Activated T-helper 1 cell treated with anti-CD3 and anti-CD28 coated beads, Interleukin-12 subunit alpha, Interleukin-12 subunit beta, Interleukin-2, Interleukin-4 antibody, amounts not matched to agents 30 ng/mL and 10 ng/mL and 1 ng/mL, durations not matched to agents 14 hours and 24 hours and 36 hours (primary cell): ENCODE data around the gene AMFR. TPM values are rescaled to one million over a fixed set of nuclear protein-coding genes. Genes with fewer than 3 reads are reported as not detected.

Experiments
- DNase-seq: peaks from one replicate; pipeline ENCODE4 v3.0.0; 2021; ENCODE audit warnings: low spot score
- H3K27ac Mint-ChIP-seq: one replicate; pipeline ENCODE4 v1.8.0; 2021; ENCODE audit warnings: mild to moderate bottlenecking, mixed read lengths
- H3K27me3 Mint-ChIP-seq: one replicate; pipeline ENCODE4 v1.8.0; 2022; ENCODE audit warnings: mild to moderate bottlenecking, moderate library complexity, mixed read lengths; ENCODE audit not compliant: insufficient read depth
- H3K36me3 Mint-ChIP-seq: one replicate; pipeline ENCODE4 v1.8.0; 2021; ENCODE audit warnings: low read depth, mixed read lengths
- H3K4me1 Mint-ChIP-seq: one replicate; pipeline ENCODE4 v1.8.0; 2021; ENCODE audit warnings: low read depth, mixed read lengths
- H3K4me3 Mint-ChIP-seq: one replicate; pipeline ENCODE4 v1.8.0; 2021; ENCODE audit warnings: mild to moderate bottlenecking, moderate library complexity, mixed read lengths
- H3K9me3 Mint-ChIP-seq: one replicate; pipeline ENCODE4 v1.8.0; 2021; ENCODE audit warnings: mixed read lengths
- intact Hi-C: fragments of 100-400 bp; cut with micrococcal nuclease; formaldehyde crosslinking; loops from one replicate; pipeline ENCODE4 v1.15.1; 2024
- total RNA-seq: library from RNA; stranded (reverse); gene quantifications from 2 replicates; pipeline ENCODE4 v1.2.3, GENCODE V29; 2022

The AMFR gene
- total RNA-seq, 1 donor from 2014 or later, result 57.2 TPM

GRCh38 chr16:56450275-56450985, 25.1 kb upstream of the AMFR start:
- intact Hi-C loops, result loop anchor here (1.0 to 5.0 kb wide), 8 partner anchors 26 to 1942 kb away; partner anchors contain the start of genes GINS3, HERPUD1, MT1E and MT1X
- H3K27me3 Mint-ChIP-seq, result no peaks in the 10 kb centered on the region
- no peaks in the 10 kb centered on the region for H3K9me3 Mint-ChIP-seq
- H3K4me3 Mint-ChIP-seq, result peak overlapping the region; percentile 97
- peaks cover 57% of the 10 kb centered on the region for H3K4me1 Mint-ChIP-seq
- DNase-seq, result no peak
- peaks cover 35% of the 10 kb centered on the region for H3K36me3 Mint-ChIP-seq
- peak overlapping the region; percentile 97 for H3K27ac Mint-ChIP-seq

- H3K36me3 Mint-ChIP-seq, result peaks cover 25% of the 10 kb centered on the region
- no peaks in the 10 kb centered on the region for H3K9me3 Mint-ChIP-seq
- DNase-seq, result no peak
- H3K27ac Mint-ChIP-seq, result peak overlapping the region; percentile 89
- intact Hi-C loops, result no loop called here
- peak overlapping the region; percentile 59 for H3K4me3 Mint-ChIP-seq
- H3K4me1 Mint-ChIP-seq, result peaks cover 50% of the 10 kb centered on the region
- H3K27me3 Mint-ChIP-seq, result no peaks in the 10 kb centered on the region
These were observed 22.7 kb upstream of the AMFR start for GRCh38 chr16:56448005-56448404.

GRCh38 chr16:56447286-56447685, 21.9 kb upstream of the AMFR start:
- H3K4me3 Mint-ChIP-seq, result peak overlapping the region; percentile 59
- peaks cover 43% of the 10 kb centered on the region for H3K4me1 Mint-ChIP-seq
- H3K36me3 Mint-ChIP-seq, result peaks cover 28% of the 10 kb centered on the region
- no peak for DNase-seq
- peak overlapping the region; percentile 89 for H3K27ac Mint-ChIP-seq
- intact Hi-C loops, result no loop called here
- H3K9me3 Mint-ChIP-seq, result no peaks in the 10 kb centered on the region
- no peaks in the 10 kb centered on the region for H3K27me3 Mint-ChIP-seq

- H3K4me3 Mint-ChIP-seq, result no peak overlapping the region
- H3K36me3 Mint-ChIP-seq, result peaks cover 48% of the 10 kb centered on the region
- H3K27ac Mint-ChIP-seq, result no peak overlapping the region
- no peaks in the 10 kb centered on the region for H3K27me3 Mint-ChIP-seq
- no peak for DNase-seq
- no peaks in the 10 kb centered on the region for H3K9me3 Mint-ChIP-seq
- intact Hi-C loops, result no loop called here
- H3K4me1 Mint-ChIP-seq, result peaks cover 12% of the 10 kb centered on the region
These were observed 12.7 kb upstream of the AMFR start for GRCh38 chr16:56438038-56438437.

GRCh38 chr16:56436258-56436657, 10.9 kb upstream of the AMFR start:
- H3K27me3 Mint-ChIP-seq, result no peaks in the 10 kb centered on the region
- H3K36me3 Mint-ChIP-seq, result peaks cover 51% of the 10 kb centered on the region
- H3K4me1 Mint-ChIP-seq, result peaks cover 12% of the 10 kb centered on the region
- intact Hi-C loops, result no loop called here
- H3K9me3 Mint-ChIP-seq, result no peaks in the 10 kb centered on the region
- no peak overlapping the region for H3K4me3 Mint-ChIP-seq
- no peak for DNase-seq
- no peak overlapping the region for H3K27ac Mint-ChIP-seq

- H3K27me3 Mint-ChIP-seq, result peaks cover 4% of the 10 kb centered on the region
- intact Hi-C loops, result no loop called here
- H3K9me3 Mint-ChIP-seq, result no peaks in the 10 kb centered on the region
- peaks cover 22% of the 10 kb centered on the region for H3K4me1 Mint-ChIP-seq
- no peak for DNase-seq
- no peak overlapping the region for H3K27ac Mint-ChIP-seq
- H3K36me3 Mint-ChIP-seq, result peaks cover 25% of the 10 kb centered on the region
- no peak overlapping the region for H3K4me3 Mint-ChIP-seq
These were observed 2.7 kb upstream of the AMFR start for GRCh38 chr16:56428091-56428490.

GRCh38 chr16:56426585-56426984, 1.2 kb upstream of the AMFR start:
- Mint-ChIP-seq H3K27ac (peak overlapping the region; percentile 32), H3K4me3 (peak overlapping the region; percentile 82), H3K27me3 (peaks cover 4% of the 10 kb centered on the region), H3K4me1 (peaks cover 35% of the 10 kb centered on the region), H3K9me3 (no peaks in the 10 kb centered on the region), H3K36me3 (peaks cover 15% of the 10 kb centered on the region)
- DNase-seq, result no peak
- intact Hi-C loops, result no loop called here

GRCh38 chr16:56424791-56425438, 430 bp downstream of the AMFR start:
- peaks cover 35% of the 10 kb centered on the region for H3K4me1 Mint-ChIP-seq
- intact Hi-C loops, result loop anchor here (1.0 kb wide), 3 partner anchors 26 to 257 kb away; partner anchors contain the start of genes MT1X, NUDT21 and OGFOD1
- H3K9me3 Mint-ChIP-seq, result no peaks in the 10 kb centered on the region
- H3K36me3 Mint-ChIP-seq, result peaks cover 2% of the 10 kb centered on the region
- H3K27ac Mint-ChIP-seq, result no peak overlapping the region
- DNase-seq, result peak; percentile 26
- peaks cover 4% of the 10 kb centered on the region for H3K27me3 Mint-ChIP-seq
- peak overlapping the region; percentile 98 for H3K4me3 Mint-ChIP-seq

- Mint-ChIP-seq H3K4me3 (peak overlapping the region; percentile 98), H3K36me3 (peaks cover 2% of the 10 kb centered on the region), H3K4me1 (peaks cover 35% of the 10 kb centered on the region), H3K27ac (peak overlapping the region; percentile 85), H3K9me3 (no peaks in the 10 kb centered on the region), H3K27me3 (peaks cover 4% of the 10 kb centered on the region)
- intact Hi-C loops, result loop anchor here (1.0 kb wide), 1 partner anchor 67 kb away; no protein-coding TSS in a partner anchor
- no peak for DNase-seq
These were observed 961 bp downstream of the AMFR start for GRCh38 chr16:56424404-56424764.

GRCh38 chr16:56423584-56424403, 1.6 kb downstream of the AMFR start:
- Mint-ChIP-seq H3K27ac (peak overlapping the region; percentile 85), H3K36me3 (peaks cover 2% of the 10 kb centered on the region), H3K27me3 (peaks cover 4% of the 10 kb centered on the region), H3K4me3 (peak overlapping the region; percentile 98), H3K9me3 (no peaks in the 10 kb centered on the region), H3K4me1 (peaks cover 35% of the 10 kb centered on the region)
- DNase-seq, result no peak
- intact Hi-C loops, result loop anchor here (1.0 kb wide), 1 partner anchor 66 kb away; no protein-coding TSS in a partner anchor

GRCh38 chr16:56422896-56423441, 2.4 kb downstream of the AMFR start:
- Mint-ChIP-seq H3K27ac (peak overlapping the region; percentile 5), H3K4me3 (peak overlapping the region; percentile 71), H3K9me3 (no peaks in the 10 kb centered on the region), H3K27me3 (peaks cover 4% of the 10 kb centered on the region), H3K36me3 (peaks cover 2% of the 10 kb centered on the region), H3K4me1 (peaks cover 35% of the 10 kb centered on the region)
- no peak for DNase-seq
- intact Hi-C loops, result no loop called here

GRCh38 chr16:56421976-56422669, 3.2 kb downstream of the AMFR start:
- H3K27ac Mint-ChIP-seq, result no peak overlapping the region
- intact Hi-C loops, result no loop called here

More at GRCh38 chr16:56421976-56422669, 3.2 kb downstream of the AMFR start:
- peaks cover 4% of the 10 kb centered on the region for H3K27me3 Mint-ChIP-seq
- no peak overlapping the region for H3K4me3 Mint-ChIP-seq
- no peaks in the 10 kb centered on the region for H3K9me3 Mint-ChIP-seq
- H3K4me1 Mint-ChIP-seq, result peaks cover 35% of the 10 kb centered on the region
- peaks cover 2% of the 10 kb centered on the region for H3K36me3 Mint-ChIP-seq
- DNase-seq, result no peak
